Urothelium cell line (cell line): Measurements from ENCODE around the gene RNF212.
"Not testable (repeated sequence)": the region's sequence is repeated elsewhere in the genome, so short reads cannot be mapped to it uniquely, and the experiment has no call there.

Experiments used
- DNase-seq: peaks from one replicate; pipeline ENCODE4 v3.0.0; 2011; ENCODE audit warnings: low spot score, mixed read lengths
- FAIRE-seq: peaks from 2 replicates; lab custom pipeline; 2011; peaks lifted over from hg19 to GRCh38; lab: Jason Lieb, UNC

The RNF212 gene

DNA sequence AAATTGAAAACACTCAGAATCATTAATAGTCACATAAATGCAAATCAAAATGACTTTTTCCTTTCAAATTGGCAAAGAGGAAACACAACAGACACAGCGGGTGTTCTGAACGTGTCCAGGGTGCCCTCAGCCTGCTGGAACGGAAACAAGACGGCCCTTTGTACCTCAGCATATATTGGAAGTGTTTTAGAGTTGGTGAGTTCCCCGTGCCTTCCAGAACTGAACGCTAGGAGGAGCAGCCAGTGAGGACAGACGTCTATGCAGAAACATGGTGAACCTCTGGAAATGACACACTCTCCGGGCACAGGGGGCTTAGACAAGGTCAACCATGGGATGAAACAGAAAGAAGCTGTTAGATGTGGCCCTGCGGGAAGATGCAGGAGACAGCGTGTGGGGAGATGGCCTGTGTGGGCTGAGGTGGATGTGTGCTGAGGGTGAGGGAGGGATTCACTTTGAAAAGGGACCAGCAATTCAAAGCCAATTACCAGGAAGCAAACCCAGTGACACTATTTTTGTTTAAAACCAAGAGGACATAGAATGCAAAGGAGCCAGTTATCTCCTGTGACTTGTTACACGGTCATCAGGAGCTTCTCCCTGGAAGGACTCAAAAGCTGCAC is 40.4 kb downstream of the RNF212 start:
- DNase-seq (peak; percentile 44), FAIRE-seq (no peak)

- DNase-seq (no peak), FAIRE-seq (no peak)
Measured at GRCh38 chr4:1069394-1069793, 44.0 kb downstream of the RNF212 start.

DNA sequence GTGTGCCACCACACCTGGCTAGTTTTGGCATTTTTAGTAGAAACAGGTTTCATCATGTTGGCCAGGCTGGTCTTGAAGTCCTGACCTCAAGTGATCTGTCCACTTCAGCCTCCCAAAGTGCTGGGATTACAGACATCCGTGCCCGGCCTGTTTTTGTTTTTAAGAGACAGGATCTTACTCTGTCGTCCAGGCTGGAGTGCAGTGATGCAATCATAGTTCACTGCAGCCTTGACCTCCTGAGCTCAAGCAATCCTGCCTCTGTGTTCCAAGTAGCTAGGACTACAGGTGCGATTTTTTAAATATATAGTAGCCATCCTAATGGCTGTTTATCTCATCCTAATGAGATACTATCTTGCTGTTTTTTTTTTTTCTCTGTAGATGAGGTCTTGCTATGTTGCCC is 47.6 kb downstream of the RNF212 start:
- DNase-seq (no peak), FAIRE-seq (no peak)

- DNase-seq (no peak), FAIRE-seq (no peak)
Measured at GRCh38 chr4:1062419-1062818, 50.9 kb downstream of the RNF212 start.

GRCh38 chr4:1061760-1062159 is 51.6 kb downstream of the RNF212 start:
- no peak for FAIRE-seq
- no peak for DNase-seq

- no peak for FAIRE-seq
- no peak for DNase-seq
Measured at GRCh38 chr4:1061056-1061700, 52.2 kb downstream of the RNF212 start.

- DNase-seq (no peak), FAIRE-seq (no peak)
Measured at GRCh38 chr4:1060621-1061020, 52.7 kb downstream of the RNF212 start.

- no peak for DNase-seq
- no peak for FAIRE-seq
Measured at GRCh38 chr4:1060121-1060520, 53.2 kb downstream of the RNF212 start.

GRCh38 chr4:1058997-1059665 is 54.2 kb downstream of the RNF212 start:
- DNase-seq = no peak
- no peak for FAIRE-seq

GRCh38 chr4:1058198-1058996 is 55.0 kb downstream of the RNF212 start:
- FAIRE-seq (no peak), DNase-seq (no peak)

GRCh38 chr4:1057403-1057745 is 56.0 kb downstream of the RNF212 start:
- FAIRE-seq (no peak), DNase-seq (no peak)

DNA sequence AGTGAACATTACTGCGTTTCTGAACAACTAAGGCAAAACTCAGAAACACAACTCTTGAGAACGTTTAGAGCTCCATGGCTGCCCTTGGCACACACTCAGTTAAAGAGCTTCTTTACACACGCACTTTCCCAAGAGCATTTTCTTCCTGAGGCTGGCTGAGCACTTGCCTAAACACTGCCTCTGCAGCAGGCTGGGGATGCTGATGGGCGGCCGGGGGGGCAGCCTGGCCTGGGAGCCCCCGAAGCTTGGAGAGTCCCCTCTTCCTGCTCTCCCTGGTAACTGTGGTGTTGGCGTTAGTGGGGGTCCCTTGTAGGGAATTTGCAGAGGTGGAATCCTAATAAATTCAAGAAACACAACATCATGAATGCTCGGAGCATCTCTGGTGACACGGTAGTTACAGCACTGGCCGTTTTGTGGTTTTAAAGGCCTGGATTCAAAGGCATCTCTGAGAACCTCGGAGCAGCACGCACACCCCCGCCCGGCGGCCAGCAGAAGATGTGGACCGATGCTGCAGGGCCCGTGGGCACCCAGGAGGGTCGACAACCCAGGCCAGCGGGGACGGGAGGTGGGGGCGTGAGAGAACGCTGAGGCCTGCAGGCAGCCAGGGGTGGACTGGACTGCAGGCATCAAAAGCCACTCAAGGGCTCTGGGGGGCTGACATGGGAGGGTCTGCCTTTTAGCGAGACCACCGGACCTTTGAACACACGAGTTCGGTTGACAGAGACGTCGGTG is 56.5 kb downstream of the RNF212 start:
- no peak for DNase-seq
- FAIRE-seq = no peak

GRCh38 chr4:1055721-1056590 is 57.4 kb downstream of the RNF212 start:
- no peak for FAIRE-seq
- DNase-seq = no peak

DNA sequence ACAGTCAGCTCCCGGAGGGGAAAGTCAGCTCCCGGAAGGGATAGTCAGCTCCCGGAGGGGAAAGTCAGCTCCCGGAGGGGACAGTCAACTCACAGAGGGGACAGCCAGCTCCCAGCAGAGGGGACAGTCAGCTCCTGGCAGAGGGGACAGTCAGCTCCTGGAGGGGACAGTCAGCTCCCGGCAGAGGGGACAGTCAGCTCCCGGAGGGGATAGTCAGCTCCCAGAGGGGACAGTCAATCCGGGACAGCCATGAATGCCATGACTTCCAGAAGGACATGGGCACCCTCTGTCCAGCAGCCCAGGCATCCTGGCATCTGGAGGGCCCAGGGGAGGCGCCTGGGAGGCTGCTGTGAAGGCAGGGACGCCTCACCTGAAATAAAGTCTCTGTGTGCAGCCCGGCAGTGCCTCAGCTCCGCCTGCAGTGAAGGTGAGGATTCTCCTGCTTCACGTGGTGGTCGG is 58.1 kb downstream of the RNF212 start:
- not testable (repeated sequence) for FAIRE-seq, DNase-seq

DNA sequence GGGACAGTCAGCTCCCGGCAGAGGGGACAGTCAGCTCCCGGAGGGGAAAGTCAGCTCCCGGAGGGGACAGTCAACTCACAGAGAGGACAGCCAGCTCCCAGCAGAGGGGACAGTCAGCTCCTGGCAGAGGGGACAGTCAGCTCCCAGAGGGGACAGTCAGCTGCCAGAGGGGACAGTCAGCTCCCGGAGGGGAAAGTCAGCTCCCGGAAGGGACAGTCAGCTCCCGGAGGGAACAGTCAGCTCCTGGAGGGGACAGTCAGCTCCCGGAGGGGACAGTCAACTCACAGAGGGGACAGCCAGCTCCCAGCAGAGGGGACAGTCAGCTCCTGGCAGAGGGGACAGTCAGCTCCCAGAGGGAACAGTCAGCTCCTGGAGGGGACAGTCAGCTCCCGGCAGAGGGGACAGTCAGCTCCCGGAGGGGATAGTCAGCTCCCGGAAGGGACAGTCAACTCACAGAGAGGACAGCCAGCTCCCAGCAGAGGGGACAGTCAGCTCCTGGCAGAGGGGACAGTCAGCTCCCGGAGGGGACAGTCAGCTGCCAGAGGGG is 58.6 kb downstream of the RNF212 start:
- FAIRE-seq = not testable (repeated sequence)

GRCh38 chr4:1053891-1054290 is 59.5 kb downstream of the RNF212 start:
- DNase-seq, FAIRE-seq: not testable (repeated sequence)

More for the DNA sequence above, 58.6 kb downstream of the RNF212 start:
- not testable (repeated sequence) for DNase-seq

DNA sequence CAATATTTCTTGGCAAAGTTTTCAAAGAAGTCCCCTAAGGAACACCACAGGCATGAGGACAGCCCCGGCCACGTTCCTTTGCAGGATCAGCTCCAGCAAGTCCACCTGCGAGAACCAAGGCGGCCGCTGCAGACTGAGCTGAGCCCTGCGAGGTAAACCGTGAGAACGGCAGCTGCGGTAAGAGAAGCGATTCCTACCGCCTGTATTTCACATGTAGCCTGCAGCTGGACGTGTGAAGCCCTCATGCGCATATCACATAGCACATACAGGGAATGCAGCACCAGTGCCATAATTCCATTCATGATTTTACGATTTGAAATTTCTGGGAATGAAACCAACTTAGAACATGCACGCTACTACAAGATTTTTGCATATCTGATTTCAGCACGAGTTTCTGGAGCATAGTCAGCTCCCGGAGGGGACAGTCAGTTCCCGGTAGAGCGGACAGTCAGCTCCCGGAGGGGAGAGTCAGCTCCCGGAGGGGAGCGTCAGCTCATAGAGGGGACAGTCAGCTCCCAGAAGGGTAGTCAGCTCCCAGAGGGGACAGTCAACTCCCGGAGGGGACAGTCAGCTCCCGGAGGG is 60.2 kb downstream of the RNF212 start:
- DNase-seq = no peak
- FAIRE-seq = no peak

GRCh38 chr4:1052231-1052671 is 61.1 kb downstream of the RNF212 start:
- DNase-seq = no peak
- no peak for FAIRE-seq

- no peak for DNase-seq
- no peak for FAIRE-seq
Measured at GRCh38 chr4:1051472-1051871, 61.9 kb downstream of the RNF212 start.
